ENCODE measurements around the gene BNC2.

Gene BNC2

DNA sequence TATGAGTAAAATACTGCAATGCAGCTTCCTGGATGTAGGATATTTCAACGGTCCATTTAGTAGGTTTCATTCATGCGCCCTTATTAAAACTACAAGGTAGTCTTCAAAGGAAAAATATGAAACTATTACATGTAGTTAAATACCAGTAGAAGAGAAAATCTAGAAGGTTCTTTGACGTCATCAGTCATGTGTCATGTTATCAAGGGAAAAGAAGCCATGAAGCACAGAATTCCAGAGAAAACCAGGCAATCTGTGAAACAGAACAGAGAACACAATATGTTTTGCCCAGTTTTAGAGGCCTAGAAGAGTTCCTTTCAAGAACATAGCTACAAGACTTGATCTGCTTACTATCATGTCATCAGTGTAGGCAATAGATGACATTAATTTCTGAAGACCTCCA, 38.4 kb downstream of the BNC2 start:
- Mint-ChIP-seq H3K4me1 (no peaks in the 10 kb centered on the region), H3K27ac (no peak overlapping the region), H3K36me3 (no peaks in the 10 kb centered on the region), H3K9me3 (peaks cover 9% of the 10 kb centered on the region), H3K4me3 (no peak overlapping the region)
- DNase-seq (ENCODE audit: low spot score in 2 of 2) (no peak), ATAC-seq (no peak)

DNA sequence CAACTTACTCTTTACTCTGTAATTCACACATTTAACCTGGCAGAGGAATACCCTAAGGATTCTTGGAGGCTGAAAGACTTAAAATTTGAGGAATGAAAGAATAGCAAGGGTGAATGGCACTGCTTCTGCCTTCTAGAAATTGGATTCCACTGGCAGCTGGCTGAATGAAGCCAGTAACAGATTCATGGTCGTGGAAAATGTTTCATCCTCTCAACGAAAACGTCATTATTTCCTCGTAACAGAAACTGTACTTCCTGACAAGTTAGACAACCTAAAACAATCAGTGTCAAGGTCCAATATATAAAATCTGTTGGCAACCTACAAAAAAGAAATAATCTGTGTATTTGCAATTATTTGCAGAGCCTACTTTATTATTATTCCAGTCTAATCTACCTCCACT, 39.7 kb downstream of the BNC2 start:
- ATAC-seq (no peak), DNase-seq (ENCODE audit: low spot score in 2 of 2) (no peak)
- no peak overlapping the region for H3K27ac Mint-ChIP-seq
- peaks cover 9% of the 10 kb centered on the region for H3K9me3 Mint-ChIP-seq
- no peaks in the 10 kb centered on the region for H3K4me1 Mint-ChIP-seq
- no peaks in the 10 kb centered on the region for H3K36me3 Mint-ChIP-seq
- no peak overlapping the region for H3K4me3 Mint-ChIP-seq

DNA sequence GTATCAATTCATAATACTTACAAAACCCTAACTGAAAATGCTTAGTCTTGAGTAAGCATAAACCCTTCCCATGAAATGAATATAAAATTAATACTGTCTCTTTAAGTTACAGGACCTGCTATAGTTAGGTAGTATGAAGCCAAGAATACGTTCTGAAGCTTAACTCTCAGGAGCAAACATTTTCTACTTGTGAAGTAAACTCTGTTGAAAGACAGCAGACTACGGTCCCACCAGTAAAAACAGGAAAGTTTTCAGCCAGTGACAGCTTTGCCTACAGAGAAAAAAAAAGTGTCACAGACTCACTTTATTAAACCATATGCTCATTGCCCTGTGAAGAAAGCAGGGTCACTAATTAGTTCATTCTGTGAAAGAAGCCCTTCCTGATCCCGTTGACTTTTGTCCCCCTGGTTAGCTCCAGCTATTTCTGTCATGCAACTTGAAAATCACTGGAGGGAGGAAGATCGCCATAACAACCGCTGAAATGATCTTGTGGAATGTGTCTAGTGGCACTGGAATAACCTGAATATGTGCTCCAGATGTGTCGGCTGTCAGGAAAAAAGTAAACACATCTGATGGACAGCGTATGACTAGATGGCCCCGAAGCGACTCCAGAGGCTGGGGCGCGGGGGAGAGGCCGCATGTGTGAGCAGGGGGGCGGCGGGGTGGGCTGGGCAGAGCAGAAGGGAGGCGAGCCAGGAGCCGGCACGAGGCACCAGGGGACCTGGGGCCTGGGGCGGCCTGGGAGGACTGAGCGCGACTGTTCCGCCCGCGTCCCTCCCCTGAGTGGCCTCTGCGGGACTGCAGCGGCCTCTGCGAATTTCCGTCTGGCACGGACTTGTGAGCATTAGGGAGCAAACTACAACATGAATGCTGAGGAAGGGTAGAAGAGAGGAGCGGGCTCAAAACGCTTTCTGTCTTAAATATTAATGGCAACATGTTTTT, 41.9 kb downstream of the BNC2 start:
- Mint-ChIP-seq H3K9me3 (peaks cover 3% of the 10 kb centered on the region), H3K36me3 (no peaks in the 10 kb centered on the region), H3K27ac (no peak overlapping the region), H3K4me1 (no peaks in the 10 kb centered on the region), H3K4me3 (no peak overlapping the region)
- DNase-seq (ENCODE audit: low spot score in 2 of 2), result no peak
- ATAC-seq, result no peak

DNA sequence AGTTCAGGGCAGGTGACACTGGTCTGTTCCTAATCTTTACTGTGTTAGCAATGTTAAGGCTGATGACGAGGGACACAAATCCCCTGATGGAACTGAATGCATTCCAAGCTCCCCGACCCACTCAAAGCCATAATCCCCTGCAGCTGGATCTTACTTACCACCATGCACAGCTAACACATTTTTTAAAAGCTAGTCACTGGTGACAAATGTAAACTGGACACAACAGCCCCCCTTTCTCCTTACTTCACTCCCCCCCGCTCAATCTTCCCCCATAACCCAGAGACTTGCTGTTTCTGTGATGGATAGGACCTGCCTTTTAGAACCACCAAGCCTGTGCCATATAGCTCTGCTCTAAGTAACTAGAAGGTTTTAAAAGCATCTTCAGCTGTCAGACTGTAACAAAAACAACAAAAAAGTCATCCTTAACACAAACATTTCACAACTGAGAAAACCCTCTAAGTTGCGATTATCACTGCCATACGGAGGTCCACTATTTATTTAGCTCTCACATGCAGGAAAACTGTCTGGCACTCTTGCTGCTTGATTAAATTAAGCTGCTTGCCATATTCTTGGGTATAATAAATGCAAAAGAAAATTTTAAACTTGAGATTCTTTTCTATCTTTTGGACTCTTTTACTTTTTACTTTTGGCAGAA, 44.4 kb downstream of the BNC2 start:
- Mint-ChIP-seq H3K9me3 (peaks cover 3% of the 10 kb centered on the region), H3K36me3 (no peaks in the 10 kb centered on the region), H3K4me3 (no peak overlapping the region), H3K27ac (no peak overlapping the region), H3K4me1 (no peaks in the 10 kb centered on the region)
- DNase-seq (ENCODE audit: low spot score in 2 of 2) (no peak), ATAC-seq (no peak)

DNA sequence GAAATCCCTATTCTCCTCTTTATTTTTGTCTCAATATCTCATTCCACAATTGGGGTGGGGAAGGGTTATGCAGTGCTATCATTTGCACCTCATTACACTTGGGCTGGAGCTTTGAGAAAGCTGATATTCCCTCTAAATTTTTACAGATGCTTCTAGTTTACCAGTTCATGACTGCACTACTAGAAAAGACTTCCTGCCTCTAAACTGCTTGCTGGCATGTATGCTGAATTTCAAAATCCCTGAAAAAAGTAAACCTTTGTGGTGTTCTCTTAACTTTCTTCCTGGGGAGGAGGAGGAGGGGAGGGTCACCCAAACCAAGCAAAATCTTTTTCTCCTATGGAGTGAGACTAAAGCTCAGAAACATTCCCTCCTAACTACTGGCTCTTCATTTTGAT, 45.1 kb downstream of the BNC2 start:
- Mint-ChIP-seq H3K36me3 (no peaks in the 10 kb centered on the region), H3K4me1 (no peaks in the 10 kb centered on the region), H3K4me3 (no peak overlapping the region), H3K9me3 (no peaks in the 10 kb centered on the region), H3K27ac (no peak overlapping the region)
- no peak for ATAC-seq
- DNase-seq (ENCODE audit: low spot score in 2 of 2), result no peak

DNA sequence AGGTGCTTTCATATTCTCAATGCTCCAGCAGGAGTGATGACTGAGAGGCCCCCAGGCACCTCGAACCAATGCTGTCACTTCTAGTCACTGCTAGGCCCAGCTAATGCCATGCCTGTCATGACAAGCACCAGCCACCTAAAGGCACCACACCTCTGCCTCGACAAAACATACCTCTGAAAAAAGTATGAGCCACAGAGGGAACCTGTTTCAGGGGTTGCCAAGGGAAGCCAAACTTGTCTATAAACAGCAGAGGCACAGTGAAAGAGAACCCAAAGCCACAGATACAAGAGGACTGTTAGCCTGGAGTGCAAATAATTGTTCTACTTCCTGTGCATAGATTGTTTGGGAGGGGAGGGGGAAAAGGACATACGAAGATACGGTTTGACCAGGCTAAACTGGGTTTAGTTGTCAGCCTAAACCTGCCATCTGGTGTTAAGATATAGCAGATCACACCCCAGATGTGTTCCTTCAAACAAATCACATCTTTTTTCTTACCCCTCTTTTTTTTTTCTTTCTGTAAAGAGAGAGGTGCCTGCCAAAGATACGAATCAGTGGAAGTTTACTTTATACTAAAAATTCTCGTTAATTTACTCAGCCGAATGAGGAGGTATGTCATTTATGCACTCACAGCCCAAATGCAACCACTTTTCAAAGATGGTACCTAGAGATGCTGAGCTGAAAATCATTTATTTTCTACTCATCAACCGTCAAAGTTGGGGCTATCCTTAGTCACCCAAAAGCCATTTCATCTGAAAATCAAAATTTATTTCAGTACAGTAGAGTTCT, 45.7 kb downstream of the BNC2 start:
- no peak overlapping the region for H3K4me3 Mint-ChIP-seq
- ATAC-seq, result no peak
- H3K9me3 Mint-ChIP-seq, result no peaks in the 10 kb centered on the region
- no peaks in the 10 kb centered on the region for H3K36me3 Mint-ChIP-seq
- H3K27ac Mint-ChIP-seq, result no peak overlapping the region
- DNase-seq (ENCODE audit: low spot score in 2 of 2), result no peak
- H3K4me1 Mint-ChIP-seq, result no peaks in the 10 kb centered on the region

DNA sequence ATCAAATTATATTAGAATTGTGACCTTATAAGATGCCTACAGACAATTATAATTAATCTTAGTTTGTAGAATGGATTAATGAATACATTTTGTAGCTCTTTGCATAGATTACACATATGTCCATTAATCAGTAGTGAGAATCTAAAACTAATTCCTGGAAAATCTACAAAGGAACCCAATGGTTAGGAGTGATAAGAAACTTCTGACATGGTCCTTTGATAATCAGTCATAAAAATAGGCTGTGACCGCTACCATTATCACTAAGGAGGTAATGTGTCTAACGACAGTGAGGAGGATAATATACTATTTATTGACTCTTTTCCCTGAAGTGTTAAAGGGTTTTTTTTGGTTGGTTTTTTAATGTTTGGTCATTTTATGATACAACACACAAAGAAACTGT, 46.6 kb downstream of the BNC2 start:
- DNase-seq (ENCODE audit: low spot score in 2 of 2), result no peak
- no peak for ATAC-seq
- Mint-ChIP-seq H3K4me1 (no peaks in the 10 kb centered on the region), H3K27ac (no peak overlapping the region), H3K36me3 (no peaks in the 10 kb centered on the region), H3K4me3 (no peak overlapping the region), H3K9me3 (no peaks in the 10 kb centered on the region)

DNA sequence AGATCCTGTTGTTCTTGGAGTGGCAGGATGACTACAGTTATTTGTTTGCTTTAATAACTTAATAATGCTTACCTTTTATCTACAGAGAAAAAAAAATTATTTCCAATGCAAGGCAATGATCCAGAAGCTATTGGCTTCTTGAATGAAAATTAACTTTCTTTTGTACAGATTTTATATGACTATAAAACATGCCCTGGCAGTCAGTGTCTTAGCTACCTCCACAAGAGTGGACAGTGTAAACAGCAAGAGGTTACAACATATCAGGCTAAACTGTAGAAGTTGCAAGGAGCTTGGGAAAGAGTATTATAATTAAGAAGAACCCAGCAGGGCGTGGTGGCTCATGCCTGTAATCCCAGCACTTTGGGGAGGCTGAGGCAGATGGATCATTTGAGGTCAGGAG, 49.1 kb downstream of the BNC2 start:
- Mint-ChIP-seq H3K4me3 (no peak overlapping the region), H3K4me1 (no peaks in the 10 kb centered on the region), H3K27ac (no peak overlapping the region), H3K36me3 (no peaks in the 10 kb centered on the region), H3K9me3 (peaks cover 2% of the 10 kb centered on the region)
- ATAC-seq (no peak), DNase-seq (ENCODE audit: low spot score in 2 of 2) (no peak)

DNA sequence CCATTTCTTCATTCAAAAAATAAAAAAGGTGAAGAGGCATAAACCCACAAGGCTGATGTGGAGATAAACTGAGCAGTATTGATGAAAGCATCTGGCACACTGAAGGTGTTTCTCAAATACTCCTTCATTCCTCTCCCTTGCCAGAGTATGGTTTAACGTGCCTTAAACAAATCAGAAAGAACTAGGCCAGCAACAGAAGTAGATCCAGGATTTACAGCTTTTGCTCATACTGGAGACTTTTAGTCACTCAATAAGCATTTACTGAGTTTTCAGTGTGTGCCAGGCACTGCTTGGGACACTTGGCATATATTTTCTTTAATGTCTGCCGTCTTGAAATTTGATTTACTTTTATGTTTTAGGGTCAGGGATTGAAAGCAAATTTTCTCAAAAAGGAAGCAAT, 53.0 kb downstream of the BNC2 start:
- Mint-ChIP-seq H3K4me1 (no peaks in the 10 kb centered on the region), H3K27ac (no peak overlapping the region), H3K9me3 (peaks cover 7% of the 10 kb centered on the region), H3K4me3 (no peak overlapping the region), H3K36me3 (no peaks in the 10 kb centered on the region)
- no peak for DNase-seq (ENCODE audit: low spot score in 2 of 2)
- ATAC-seq, result no peak

DNA sequence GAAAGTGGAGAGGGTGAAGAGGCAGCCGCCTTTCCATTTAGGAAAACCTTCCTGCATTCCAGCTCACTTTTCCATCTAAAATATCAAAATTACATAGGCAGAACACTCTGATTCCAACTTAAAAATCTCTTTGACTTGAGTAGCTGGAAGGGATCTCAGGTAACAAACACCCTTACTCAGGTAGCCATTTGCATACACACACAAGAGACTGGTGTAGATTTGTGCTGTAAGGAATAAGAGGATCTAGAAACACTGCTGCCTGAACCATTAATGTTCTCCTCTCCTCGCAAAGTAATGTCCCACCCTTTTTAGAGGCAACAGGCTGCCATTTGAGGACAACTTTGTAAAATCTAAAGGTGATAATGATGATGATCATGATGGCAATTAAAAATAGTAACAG, 53.5 kb downstream of the BNC2 start:
- Mint-ChIP-seq H3K4me3 (no peak overlapping the region), H3K4me1 (no peaks in the 10 kb centered on the region), H3K36me3 (no peaks in the 10 kb centered on the region), H3K9me3 (peaks cover 7% of the 10 kb centered on the region), H3K27ac (no peak overlapping the region)
- DNase-seq (ENCODE audit: low spot score in 2 of 2) (no peak), ATAC-seq (no peak)

DNA sequence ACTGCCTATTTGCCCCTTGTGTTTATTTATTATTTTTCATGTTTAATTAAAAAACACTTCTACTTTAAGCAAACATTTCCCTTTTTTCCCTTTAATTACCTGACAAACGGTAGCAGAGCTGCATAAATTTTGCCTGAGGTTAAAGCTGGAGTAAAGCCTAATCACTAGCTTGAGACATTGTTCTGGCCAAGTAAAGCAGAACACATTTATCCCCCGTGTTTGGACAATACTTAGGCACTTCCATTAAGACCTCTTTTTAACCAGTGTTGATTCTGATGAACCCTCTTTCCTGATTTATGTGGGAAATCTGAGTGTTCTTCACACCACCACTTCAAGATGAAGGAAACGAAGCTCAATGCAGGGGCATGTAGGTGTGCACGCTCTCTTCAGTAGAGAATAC, 54.5 kb downstream of the BNC2 start:
- H3K9me3 Mint-ChIP-seq, result peaks cover 7% of the 10 kb centered on the region

DNA sequence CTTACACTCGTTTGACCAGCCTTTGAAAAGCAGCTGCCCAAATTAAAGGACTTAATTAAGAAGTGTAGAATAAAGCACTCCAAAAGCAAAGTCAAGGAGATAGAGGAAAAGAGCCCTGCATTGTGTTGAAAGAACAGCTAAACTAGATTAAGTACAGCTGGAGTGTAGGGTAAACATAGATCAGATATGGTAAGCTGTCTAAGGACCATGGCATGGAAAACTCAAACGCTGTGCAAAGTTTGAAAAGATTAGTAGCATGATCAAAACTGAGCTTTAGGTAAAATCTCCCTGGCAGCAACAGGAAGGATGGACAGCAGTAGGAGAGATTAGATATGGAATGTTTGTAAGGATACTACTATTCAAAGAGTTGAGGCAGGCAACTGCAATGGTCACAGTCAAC, 55.4 kb downstream of the BNC2 start:
- ATAC-seq (no peak), DNase-seq (ENCODE audit: low spot score in 2 of 2) (no peak)
- H3K4me1 Mint-ChIP-seq, result no peaks in the 10 kb centered on the region
- H3K36me3 Mint-ChIP-seq, result no peaks in the 10 kb centered on the region
- H3K27ac Mint-ChIP-seq, result no peak overlapping the region
- H3K9me3 Mint-ChIP-seq, result peaks cover 7% of the 10 kb centered on the region
- no peak overlapping the region for H3K4me3 Mint-ChIP-seq

More for the DNA sequence above, 54.5 kb downstream of the BNC2 start:
- ATAC-seq (no peak), DNase-seq (ENCODE audit: low spot score in 2 of 2) (no peak)
- H3K4me3 Mint-ChIP-seq, result no peak overlapping the region
- H3K4me1 Mint-ChIP-seq, result no peaks in the 10 kb centered on the region
- no peaks in the 10 kb centered on the region for H3K36me3 Mint-ChIP-seq
- H3K27ac Mint-ChIP-seq, result no peak overlapping the region

DNA sequence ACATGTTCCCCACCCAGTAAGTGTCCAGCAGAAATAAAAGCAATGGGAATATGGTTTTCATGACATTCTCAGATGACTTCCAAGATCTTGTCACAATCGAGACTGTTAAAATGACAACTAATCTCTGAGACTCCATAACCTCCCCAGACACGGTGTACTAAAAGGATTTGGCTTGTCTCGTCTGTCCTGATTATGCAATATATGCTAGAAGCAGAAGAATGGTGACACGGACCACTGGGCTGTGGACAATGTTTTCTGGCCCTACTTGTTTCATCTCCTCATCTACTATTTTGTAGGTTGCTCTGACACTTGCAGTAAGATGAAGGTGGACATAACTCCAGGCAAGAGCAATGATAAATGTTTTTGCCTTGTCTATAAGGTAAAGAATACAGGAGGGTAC, 56.6 kb downstream of the BNC2 start:
- Mint-ChIP-seq H3K4me1 (no peaks in the 10 kb centered on the region), H3K9me3 (peaks cover 7% of the 10 kb centered on the region), H3K36me3 (no peaks in the 10 kb centered on the region), H3K27ac (no peak overlapping the region), H3K4me3 (no peak overlapping the region)
- ATAC-seq, result no peak
- DNase-seq (ENCODE audit: low spot score in 2 of 2), result no peak

DNA sequence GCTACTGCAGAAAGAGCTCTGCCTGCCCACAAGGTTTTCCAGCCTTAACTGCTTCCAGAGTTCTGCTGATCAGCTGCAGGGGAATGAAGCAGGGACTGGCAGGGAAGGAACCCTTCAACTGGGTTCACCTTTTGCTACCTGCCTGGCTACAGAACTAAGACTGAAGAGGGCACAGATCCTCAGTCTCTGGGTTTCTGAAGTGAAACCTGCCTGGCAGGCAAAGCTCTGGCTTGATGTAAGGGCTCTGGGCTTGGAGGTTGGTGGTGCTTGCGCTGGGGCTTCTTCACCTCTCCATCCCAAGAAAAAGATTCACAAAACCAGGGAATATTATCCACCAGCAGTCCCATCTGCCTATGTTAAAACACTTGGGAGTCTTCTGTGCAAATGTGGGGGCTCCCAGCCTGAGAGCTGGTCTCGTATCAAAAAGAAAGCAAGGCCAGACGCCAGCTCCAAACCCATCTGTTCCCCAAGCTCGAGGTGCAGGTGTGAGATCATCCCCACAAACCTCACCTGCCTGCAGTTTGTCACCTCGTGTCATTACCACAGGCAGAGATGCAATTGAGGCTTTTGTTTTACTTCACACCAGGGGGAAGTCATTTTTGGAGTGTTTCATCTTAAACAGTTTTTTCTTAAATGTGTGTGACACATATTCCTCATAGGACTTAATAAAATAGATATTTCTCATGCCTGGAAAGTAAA, 58.3 kb downstream of the BNC2 start:
- DNase-seq (ENCODE audit: low spot score in 2 of 2) (no peak), ATAC-seq (no peak)
- no peak overlapping the region for H3K4me3 Mint-ChIP-seq
- H3K27ac Mint-ChIP-seq, result no peak overlapping the region
- H3K36me3 Mint-ChIP-seq, result no peaks in the 10 kb centered on the region
- H3K9me3 Mint-ChIP-seq, result peaks cover 5% of the 10 kb centered on the region
- no peaks in the 10 kb centered on the region for H3K4me1 Mint-ChIP-seq

DNA sequence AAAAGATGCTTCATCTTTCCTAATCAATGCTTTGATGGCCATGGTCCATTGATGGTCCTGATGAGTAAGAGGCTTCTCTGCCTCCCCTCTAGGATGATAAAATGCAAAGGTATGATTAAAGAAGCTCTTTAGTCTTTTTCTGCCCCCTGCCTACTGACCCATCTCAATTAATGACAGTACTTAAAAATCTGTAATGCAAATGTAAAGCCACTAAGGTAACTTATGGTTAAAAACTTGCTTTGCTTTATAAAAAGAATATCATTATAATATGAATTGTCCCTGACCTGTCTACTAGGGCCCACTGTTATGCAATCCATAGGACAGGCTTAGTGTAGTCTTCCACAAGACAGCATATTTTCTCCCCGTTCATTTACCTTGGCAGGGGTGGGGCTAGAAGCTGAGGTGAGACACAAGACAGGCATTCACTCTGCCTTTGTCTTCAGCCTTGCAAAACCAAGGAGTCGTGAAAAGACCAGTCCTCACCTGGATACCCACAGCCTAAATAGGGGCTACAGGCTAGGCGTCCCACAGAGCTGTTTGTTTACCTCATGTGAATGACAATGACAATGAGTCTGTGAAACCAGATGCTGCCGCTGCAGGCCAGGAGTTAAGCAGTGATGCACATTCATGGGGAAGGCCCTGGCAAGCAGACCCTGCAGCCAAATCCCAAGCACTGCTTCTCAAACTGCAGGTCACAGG, 60.4 kb downstream of the BNC2 start:
- H3K36me3 Mint-ChIP-seq, result no peaks in the 10 kb centered on the region
- no peak overlapping the region for H3K4me3 Mint-ChIP-seq
- DNase-seq (ENCODE audit: low spot score in 2 of 2) (no peak), ATAC-seq (no peak)
- no peaks in the 10 kb centered on the region for H3K4me1 Mint-ChIP-seq
- H3K9me3 Mint-ChIP-seq, result peaks cover 3% of the 10 kb centered on the region
- no peak overlapping the region for H3K27ac Mint-ChIP-seq

Data from stimulated activated effector memory CD8-positive, alpha-beta T cell treated with anti-CD3 and anti-CD28 coated beads, Interleukin-12 subunit alpha, Interleukin-12 subunit beta, amount 100 ng/mL, for 72 hours (primary cell).